CD14-positive monocyte (primary cell): Measurements from ENCODE around the gene CLASP1. TPM values are rescaled to one million over a fixed set of nuclear protein-coding genes. Genes with fewer than 3 reads are reported as not detected.

Experiments
- DNase-seq, 3 donors: peaks; one replicate each; pipeline ENCODE4 v3.0.0-alpha.2; 2011 to 2022
- H2AFZ ChIP-seq: 2 replicates; pipeline ENCODE4 v1.6.0; 2012; ENCODE audit warnings: mild to moderate bottlenecking, low read depth, low read length, inconsistent platforms; ENCODE audit not compliant: insufficient read depth, poor library complexity, severe bottlenecking
- H3K27ac ChIP-seq, 2 donors: 1 replicate in 1 of 2; 2 replicates in 1 of 2; pipeline ENCODE4 v1.5.1; 2012 to 2013; ENCODE audit warnings: low read length in 2 of 2, control low read depth in 1 of 2, inconsistent platforms in 1 of 2, low read depth in 1 of 2, mild to moderate bottlenecking in 1 of 2
- H3K27me3 ChIP-seq, 2 donors: one replicate each; pipeline versions ENCODE4 v1.6.0 to v1.6.1; 2011 to 2013; ENCODE audit warnings: low read length in 2 of 2; ENCODE audit not compliant: control insufficient read depth in 2 of 2, insufficient read depth in 2 of 2
- H3K36me3 ChIP-seq, 2 donors: replicated peaks in 1 of 2; 1 replicate in 1 of 2; 2 replicates in 1 of 2; pipeline versions ENCODE4 v1.5.1 to v1.6.1; 2012 to 2013; ENCODE audit warnings: low read length in 2 of 2, control low read depth in 1 of 2, inconsistent platforms in 1 of 2, mild to moderate bottlenecking in 1 of 2; ENCODE audit not compliant: insufficient read depth in 2 of 2, control insufficient read depth in 1 of 2
- H3K4me1 ChIP-seq, 2 donors: 1 replicate in 1 of 2; 2 replicates in 1 of 2; pipeline versions ENCODE4 v1.5.1 to v1.6.1; 2012 to 2013; ENCODE audit warnings: low read length in 2 of 2, control low read depth in 1 of 2, inconsistent platforms in 1 of 2, mild to moderate bottlenecking in 1 of 2, moderate library complexity in 1 of 2; ENCODE audit not compliant: insufficient read depth in 2 of 2, control insufficient read depth in 1 of 2
- H3K4me2 ChIP-seq: replicated peaks from 2 replicates; pipeline ENCODE3; 2012; ENCODE audit warnings: low read length, moderate library complexity, mild to moderate bottlenecking; ENCODE audit not compliant: poor library complexity, severe bottlenecking; ENCODE audit errors: extremely low read depth
- H3K4me3 ChIP-seq, 3 experiments: fragments of 200-600 bp in 1 of 3; sonication (generic) in 1 of 3; replicated peaks in 1 of 3; 1 replicate in 2 of 3; 2 replicates in 1 of 3; pipeline ENCODE4 v1.5.1; 2011 to 2013; ENCODE audit warnings: low read length in 3 of 3, mild to moderate bottlenecking in 3 of 3, control low read depth in 2 of 3, low read depth in 2 of 3, inconsistent platforms in 1 of 3, moderate library complexity in 1 of 3
- H3K79me2 ChIP-seq: 2 replicates; pipeline ENCODE4 v1.6.0; 2012; ENCODE audit warnings: mild to moderate bottlenecking, control low read depth, inconsistent platforms, low read length, moderate library complexity; ENCODE audit not compliant: insufficient read depth
- H3K9ac ChIP-seq: 2 replicates; pipeline ENCODE4 v1.6.0; 2017; ENCODE audit warnings: low read length, mild to moderate bottlenecking; ENCODE audit not compliant: insufficient read depth, poor library complexity, severe bottlenecking
- H3K9me3 ChIP-seq, 2 donors: replicated peaks in 1 of 2; 1 replicate in 1 of 2; 2 replicates in 1 of 2; pipeline versions ENCODE4 v1.5.1 to v1.6.1; 2012 to 2013; ENCODE audit warnings: low read length in 2 of 2, control low read depth in 1 of 2; ENCODE audit not compliant: control insufficient read depth in 1 of 2, insufficient read depth in 1 of 2
- H4K20me1 ChIP-seq: 2 replicates; pipeline ENCODE4 v1.6.0; 2012; ENCODE audit warnings: mild to moderate bottlenecking, low read length, control low read depth, moderate library complexity; ENCODE audit not compliant: insufficient read depth
- H3K27ac Mint-ChIP-seq, 7 donors: one replicate each; pipeline ENCODE4 v1.8.0; 2020; ENCODE audit warnings: mild to moderate bottlenecking in 7 of 7, mixed read lengths in 7 of 7, moderate library complexity in 6 of 7, inconsistent platforms in 2 of 7
- H3K27me3 Mint-ChIP-seq, 3 donors: one replicate each; pipeline ENCODE4 v1.8.0; 2021 to 2022; ENCODE audit warnings: low read depth in 3 of 3, mild to moderate bottlenecking in 3 of 3, mixed read lengths in 3 of 3, moderate library complexity in 3 of 3, inconsistent platforms in 1 of 3
- H3K36me3 Mint-ChIP-seq, 2 donors: one replicate each; pipeline ENCODE4 v1.8.0; 2020; ENCODE audit warnings: mixed read lengths in 2 of 2, inconsistent platforms in 1 of 2, mild to moderate bottlenecking in 1 of 2
- H3K4me1 Mint-ChIP-seq: one replicate; pipeline ENCODE4 v1.8.0; 2020; ENCODE audit warnings: mild to moderate bottlenecking, mixed read lengths
- H3K4me3 Mint-ChIP-seq, 2 donors: one replicate each; pipeline ENCODE4 v1.8.0; 2020; ENCODE audit warnings: mild to moderate bottlenecking in 2 of 2, mixed read lengths in 2 of 2, moderate library complexity in 1 of 2
- H3K9me3 Mint-ChIP-seq, 7 donors: one replicate each; pipeline ENCODE4 v1.8.0; 2020 to 2022; ENCODE audit warnings: mixed read lengths in 7 of 7, mild to moderate bottlenecking in 6 of 7, moderate library complexity in 6 of 7, inconsistent platforms in 2 of 7
- CTCF ChIP-seq: fragments of 200-600 bp; IDR thresholded peaks from one replicate; pipeline ENCODE4 v1.8.0; 2022; ENCODE audit warnings: antibody characterized with exemption, mild to moderate bottlenecking
- WGBS: methylation state at CpG from one replicate; pipeline ENCODE4 v1.1.5; 2013; ENCODE audit warnings: missing lambda C conversion rate; ENCODE audit not compliant: insufficient coverage; 5-methylcytosine and 5-hydroxymethylcytosine counted together
- intact Hi-C, 2 donors: fragments of 100-400 bp; cut with micrococcal nuclease; formaldehyde crosslinking; loops; one replicate each; pipeline versions ENCODE4 v1.15.0 to v1.15.1; 2023
- polyA plus RNA-seq, 3 donors: library from polyadenylated mRNA; depleted of rRNA in 1 of 3; unstranded in 2 of 3; stranded (reverse) in 1 of 3; fragments of 300-500 nt in 2 of 3; fragments of >200 nt in 1 of 3; fragmentation: Illumina TruSeq in 2 of 3; gene quantifications; 1 replicate in 2 of 3; 2 replicates in 1 of 3; pipeline ENCODE4 v1.2.3, GENCODE V29; 2012 to 2021

CLASP1 gene
- polyA plus RNA-seq, 3 donors: 4.8 to 8.1 (median 7.6) TPM

GRCh38 chr2:121536850-121537557 is 112.3 kb downstream of the CLASP1 start:
- H3K9me3 ChIP-seq: no peaks in the 10 kb centered on the region
- peaks cover 97% of the 10 kb centered on the region for H3K79me2 ChIP-seq
- Mint-ChIP-seq H3K27me3 (no peaks in the 10 kb centered on the region), H3K4me3 (no peak overlapping the region), H3K36me3 (peaks cover 2 to 11% of the 10 kb centered on the region in 2 donors), H3K4me1 (peaks cover 41% of the 10 kb centered on the region), H3K9me3 (no peaks in the 10 kb centered on the region), H3K27ac (peak overlapping the region in 4 of 7 donors; percentile 16 to 64 (median 47))
- 100% methylated on average over 2 of the region's 9 CpGs for WGBS
- peak overlapping the region in 1 of 2 donors; percentile 40 for H3K27ac ChIP-seq
- H3K27me3 ChIP-seq: no peaks in the 10 kb centered on the region
- H3K4me1 ChIP-seq: peaks cover 9 to 23% of the 10 kb centered on the region in 2 donors
- DNase-seq: no peak
- H3K36me3 ChIP-seq: no peaks in the 10 kb centered on the region
- no peak overlapping the region for H3K9ac ChIP-seq
- intact Hi-C loops: no loop called here
- peaks cover 45% of the 10 kb centered on the region for H4K20me1 ChIP-seq
- no peak overlapping the region for H3K4me3 ChIP-seq
- no peak for TF ChIP-seq CTCF
- H2AFZ ChIP-seq: no peak overlapping the region
- H3K4me2 ChIP-seq: no peak overlapping the region

GRCh38 chr2:121536347-121536746 is 112.9 kb downstream of the CLASP1 start:
- no peak overlapping the region for H3K4me3 ChIP-seq
- DNase-seq: no peak
- Mint-ChIP-seq H3K27me3 (no peaks in the 10 kb centered on the region), H3K4me1 (peaks cover 46% of the 10 kb centered on the region), H3K36me3 (peaks cover 2 to 11% of the 10 kb centered on the region in 2 donors), H3K27ac (peak overlapping the region in 4 of 7 donors; percentile 26 to 56 (median 38)), H3K4me3 (no peak overlapping the region), H3K9me3 (no peaks in the 10 kb centered on the region)
- peak overlapping the region in 1 of 2 donors; percentile 40 for H3K27ac ChIP-seq
- H3K79me2 ChIP-seq: peaks cover 95% of the 10 kb centered on the region
- no peak for TF ChIP-seq CTCF
- WGBS: no CpG with 5 or more reads among the region's 1 CpG
- no peaks in the 10 kb centered on the region for H3K36me3 ChIP-seq
- intact Hi-C loops: no loop called here
- H2AFZ ChIP-seq: no peak overlapping the region
- H3K4me1 ChIP-seq: peaks cover 15 to 29% of the 10 kb centered on the region in 2 donors
- no peak overlapping the region for H3K4me2 ChIP-seq
- H3K9me3 ChIP-seq: no peaks in the 10 kb centered on the region
- H4K20me1 ChIP-seq: peaks cover 38% of the 10 kb centered on the region
- H3K9ac ChIP-seq: no peak overlapping the region
- no peaks in the 10 kb centered on the region for H3K27me3 ChIP-seq
